HG03139 (cell line): Measurements from ENCODE around the gene TMEM204.

Experiments
- ATAC-seq: cut with Tn5 transposase; IDR thresholded peaks from one replicate; pipeline ENCODE4 v1.9.1; 2021; ENCODE audit not compliant: unreplicated experiment

Gene TMEM204

DNA sequence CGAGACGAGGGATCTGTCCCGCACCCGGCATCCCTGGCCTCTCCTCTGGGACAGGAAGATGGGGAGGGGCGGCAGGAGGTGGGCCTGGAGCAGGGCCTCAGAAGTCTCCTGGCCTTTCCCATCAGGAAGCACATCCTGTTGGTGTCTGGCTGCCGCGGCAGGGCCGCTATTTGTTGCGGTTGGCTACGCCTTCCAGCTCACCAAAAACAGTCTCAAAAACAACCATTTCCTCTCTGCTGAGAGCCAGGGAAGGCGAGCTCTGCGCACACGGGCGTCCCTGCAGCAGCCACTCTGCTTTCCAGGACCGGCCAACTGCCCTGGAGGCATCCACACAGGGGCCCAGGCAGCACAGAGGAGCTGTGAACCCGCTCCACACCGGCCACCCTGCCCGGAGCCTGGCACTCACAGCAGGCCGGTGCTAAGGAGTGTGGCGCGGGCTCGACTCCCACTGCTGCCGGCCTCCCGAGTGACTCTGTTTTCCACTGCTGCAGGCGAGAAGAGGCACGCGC, at the start of gene TMEM204:
Gene TMEM204 (plus strand): TSS at position 224 of the 509 bp plus-strand sequence. CDS start 610 bp downstream, outside the sequence.
- no peak for ATAC-seq

DNA sequence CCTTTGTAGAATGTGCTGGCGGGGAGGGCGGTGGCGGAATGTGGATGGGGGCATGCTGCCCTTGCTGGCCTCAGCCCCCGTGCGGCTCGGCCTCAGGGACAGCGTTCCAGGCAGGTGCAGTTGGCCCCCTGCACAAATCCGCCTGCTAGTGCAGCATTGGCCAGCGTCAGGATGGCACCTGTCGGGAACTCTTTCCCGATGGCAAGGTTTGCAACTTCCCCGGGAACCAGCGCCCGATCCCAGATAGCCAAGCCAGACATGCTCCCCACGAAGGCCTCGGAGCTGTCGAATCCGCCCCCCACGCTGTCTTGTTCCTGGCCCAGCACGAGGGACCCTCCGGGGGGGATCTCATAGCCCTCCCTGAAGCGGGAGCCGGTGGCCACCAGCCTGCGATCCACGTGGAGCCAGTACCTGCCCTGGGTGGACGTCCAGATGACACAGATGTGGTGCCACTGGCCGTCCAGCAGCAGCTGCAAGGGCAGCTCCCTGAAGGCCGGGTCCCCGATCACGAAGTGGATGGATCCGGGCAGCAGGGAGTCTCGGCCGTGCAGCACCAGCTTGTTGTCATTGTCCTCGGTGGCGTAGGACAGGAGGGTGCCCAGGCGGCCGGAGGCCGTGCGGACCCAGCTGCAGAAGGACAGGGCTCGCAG, 47.5 kb upstream of the TMEM204 start:
- no peak for ATAC-seq

DNA sequence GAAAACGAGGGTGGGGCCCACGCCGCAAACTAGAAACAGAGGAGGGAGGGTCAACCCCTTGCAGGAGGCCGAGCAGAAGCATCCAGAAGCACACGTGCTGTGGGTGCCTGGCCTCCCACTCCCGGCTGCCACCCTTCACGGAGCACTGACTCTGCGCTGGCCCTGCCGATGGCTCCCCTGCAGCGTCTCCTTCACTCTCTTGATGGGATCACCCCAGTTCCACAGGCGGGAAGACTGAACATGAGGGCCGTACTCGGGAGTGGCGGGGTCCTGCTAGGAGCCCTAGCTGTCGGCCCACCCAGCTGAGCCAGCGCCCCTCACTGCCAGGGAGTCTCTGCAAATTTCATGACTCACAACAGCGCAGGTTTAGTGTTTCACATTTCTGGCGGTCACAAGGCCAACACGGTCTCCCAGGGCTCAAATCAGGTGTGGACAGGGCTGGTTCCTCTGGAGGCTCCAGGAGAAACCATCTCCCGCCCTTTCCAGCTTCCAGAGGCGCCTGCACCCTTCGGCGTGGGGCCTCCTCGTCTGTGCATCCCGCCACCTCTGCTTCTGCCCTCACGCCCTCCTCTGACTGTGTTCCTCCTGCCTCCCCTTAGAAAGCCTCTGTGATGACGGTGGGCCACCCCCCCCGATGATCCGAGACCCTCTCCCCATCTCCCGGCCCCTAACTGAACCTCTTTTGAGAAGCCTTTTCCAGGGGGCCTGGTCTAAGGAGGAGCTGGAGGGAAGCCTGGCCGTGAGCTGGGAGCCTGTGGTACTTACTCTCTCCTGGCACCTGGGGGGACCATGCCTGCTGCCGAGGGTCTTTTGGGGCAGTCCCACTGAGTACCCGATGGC, 46.7 kb upstream of the TMEM204 start:
- no peak for ATAC-seq

DNA sequence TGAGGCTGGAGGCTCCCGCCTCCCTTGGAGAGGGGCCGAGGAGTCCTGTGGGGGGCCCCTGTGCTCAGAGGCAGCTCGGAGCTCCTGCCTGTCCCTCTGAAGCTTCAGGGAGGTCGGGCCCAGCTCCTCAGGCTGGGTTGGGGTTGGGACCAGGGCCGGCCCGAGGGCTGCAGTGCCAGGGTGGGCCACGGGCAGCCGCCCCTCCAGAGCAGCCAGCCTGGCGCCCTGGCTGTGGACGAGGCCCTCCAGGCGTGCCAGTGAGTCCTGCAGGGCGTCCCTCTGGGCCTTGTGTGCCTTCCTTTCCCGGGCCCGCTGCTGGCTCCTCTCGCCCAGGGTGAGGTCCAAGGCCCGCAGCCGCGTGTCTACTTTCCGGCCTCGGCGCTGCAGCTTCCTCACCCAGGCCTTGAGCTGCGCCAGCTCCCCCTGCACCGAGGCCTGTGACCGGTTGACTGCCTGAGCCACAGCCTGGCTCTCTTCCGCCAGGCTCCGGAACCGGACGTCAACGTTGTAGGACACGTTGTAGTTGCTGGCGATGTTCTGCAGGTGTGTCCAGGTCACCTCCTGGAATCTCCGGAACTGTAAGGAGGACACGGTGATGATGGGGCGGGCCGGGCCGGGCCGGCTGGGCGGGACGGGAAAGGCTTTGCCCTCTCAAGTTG, 45.9 kb upstream of the TMEM204 start:
- no peak for ATAC-seq

DNA sequence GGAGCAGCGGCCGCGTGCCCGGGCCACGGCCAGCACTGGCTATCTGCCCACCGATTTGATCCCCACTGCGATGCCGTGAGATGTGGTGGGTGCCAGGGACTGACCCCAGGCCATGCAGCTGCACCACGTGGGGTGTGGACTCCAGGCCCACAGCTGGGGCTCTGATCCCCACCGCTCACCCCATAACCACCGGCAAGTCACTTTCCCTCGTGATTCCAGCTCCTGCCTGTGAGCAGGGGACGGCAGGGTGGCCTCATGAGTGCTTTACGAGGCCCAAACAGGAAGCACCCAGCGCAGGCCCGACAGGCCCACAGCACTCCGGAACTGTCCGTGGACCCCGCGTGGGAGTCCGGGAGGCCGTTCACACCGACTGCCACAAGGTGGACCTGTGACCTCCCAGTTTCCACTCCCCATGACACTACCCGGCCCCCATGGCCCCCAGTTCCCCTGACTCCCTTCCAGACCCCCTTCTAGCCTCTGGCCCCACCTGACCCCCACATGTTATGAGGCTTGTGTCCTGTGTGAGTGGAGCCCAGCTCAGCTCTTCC, 45.3 kb upstream of the TMEM204 start:
- ATAC-seq = no peak

DNA sequence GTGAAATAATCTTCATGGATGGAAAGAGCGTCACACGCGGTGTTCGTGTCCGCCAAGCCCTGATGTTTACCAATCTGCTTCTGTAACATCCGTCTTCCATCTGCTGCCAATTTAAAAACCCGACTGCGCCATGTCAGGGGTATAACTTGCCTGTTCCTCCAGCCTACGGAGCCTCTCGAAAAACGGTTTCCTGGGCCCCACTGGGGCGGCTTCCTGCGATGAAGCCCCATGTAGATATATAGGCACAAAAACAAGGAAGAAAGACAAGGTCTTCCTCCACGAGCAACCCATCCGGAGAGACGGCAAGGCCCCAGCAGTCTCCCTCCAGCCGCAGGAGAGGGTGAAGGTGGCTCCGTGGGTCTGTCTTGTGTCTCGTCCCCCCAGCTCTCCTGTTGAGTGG, 44.8 kb upstream of the TMEM204 start, which contains the start of gene PTX4:
Gene PTX4 (minus strand): TSS at position 326 of the 400 bp plus-strand sequence. CDS start 35 bp downstream, at position 291.
- ATAC-seq = no peak

DNA sequence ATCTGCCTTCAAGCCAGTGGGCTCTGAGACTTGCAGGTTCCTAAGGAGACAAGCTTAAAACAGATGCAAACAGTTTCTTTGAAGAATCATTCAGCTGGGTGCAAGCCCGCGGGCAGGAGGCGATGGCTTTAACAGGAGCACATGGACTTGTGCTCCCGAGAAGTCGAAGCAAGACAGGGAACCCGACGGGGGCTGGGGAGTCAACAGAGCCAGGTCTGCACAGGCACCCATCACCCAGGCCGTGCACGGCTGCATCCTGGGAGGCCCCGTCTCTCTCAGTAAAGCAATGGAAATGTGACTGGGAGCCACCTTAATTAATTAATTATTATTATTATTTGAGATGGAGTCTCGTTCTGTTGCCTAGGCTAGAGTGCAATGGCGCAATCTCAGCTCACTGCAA, 44.4 kb upstream of the TMEM204 start:
- no peak for ATAC-seq

DNA sequence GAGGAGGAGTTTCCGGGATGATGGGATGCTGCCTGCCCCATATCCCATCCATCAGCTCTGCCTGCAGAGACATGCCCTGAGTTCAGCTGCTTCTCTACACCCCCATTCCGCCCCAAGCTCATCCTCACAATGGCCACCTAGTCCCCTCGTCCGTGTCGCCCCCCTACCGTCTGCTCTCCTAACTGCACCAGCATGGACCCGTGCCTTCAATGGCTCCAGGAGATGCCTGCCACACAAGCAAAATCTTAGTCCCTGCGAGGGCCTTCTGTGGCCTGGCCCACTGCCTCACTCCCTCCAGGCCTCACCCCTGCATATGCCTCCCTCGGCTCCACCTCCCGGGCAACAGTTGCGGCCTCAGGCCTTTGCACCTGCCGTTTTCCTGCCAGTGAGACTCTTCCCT, 42.1 kb upstream of the TMEM204 start:
- ATAC-seq = no peak

DNA sequence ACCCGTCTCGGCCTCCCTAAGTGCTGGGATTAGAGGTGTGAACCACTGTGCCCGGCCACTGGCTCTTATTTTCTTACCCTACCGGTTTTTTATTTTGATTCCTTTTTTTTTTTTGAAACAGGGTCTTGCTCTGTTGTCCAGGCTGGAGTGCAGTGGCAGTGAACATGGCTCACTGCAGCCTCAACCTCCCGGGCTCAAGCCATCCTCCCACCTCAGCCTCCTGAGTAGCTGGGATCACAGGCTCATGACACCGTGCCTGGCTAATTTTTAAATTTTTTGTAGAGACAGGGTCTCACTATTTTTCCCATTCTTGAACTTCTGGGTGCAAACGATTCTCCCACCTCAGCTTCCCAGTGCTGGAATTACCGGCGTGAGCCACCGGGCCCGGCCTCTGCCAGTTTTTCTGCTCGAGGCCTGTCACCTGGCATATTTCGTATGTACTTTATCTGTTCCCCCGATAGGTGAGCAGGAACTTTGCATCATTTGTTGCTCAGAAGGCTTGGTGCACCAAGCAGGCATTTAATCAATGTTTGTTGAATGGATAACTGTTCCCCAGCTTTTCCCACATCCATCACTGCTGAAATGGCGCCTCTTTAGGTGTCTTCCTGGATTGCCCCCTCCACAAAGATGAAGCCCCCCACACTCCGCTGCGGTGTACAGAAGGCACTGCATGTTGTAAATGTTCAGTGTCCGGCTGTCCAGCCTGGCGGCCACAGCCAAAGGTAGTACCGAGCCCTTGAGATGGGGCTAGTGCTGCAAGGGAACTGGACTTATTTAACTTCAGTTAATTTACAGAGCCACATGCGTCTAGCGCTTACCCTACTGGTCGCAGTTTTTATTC, 41.2 kb upstream of the TMEM204 start:
- ATAC-seq = no peak

DNA sequence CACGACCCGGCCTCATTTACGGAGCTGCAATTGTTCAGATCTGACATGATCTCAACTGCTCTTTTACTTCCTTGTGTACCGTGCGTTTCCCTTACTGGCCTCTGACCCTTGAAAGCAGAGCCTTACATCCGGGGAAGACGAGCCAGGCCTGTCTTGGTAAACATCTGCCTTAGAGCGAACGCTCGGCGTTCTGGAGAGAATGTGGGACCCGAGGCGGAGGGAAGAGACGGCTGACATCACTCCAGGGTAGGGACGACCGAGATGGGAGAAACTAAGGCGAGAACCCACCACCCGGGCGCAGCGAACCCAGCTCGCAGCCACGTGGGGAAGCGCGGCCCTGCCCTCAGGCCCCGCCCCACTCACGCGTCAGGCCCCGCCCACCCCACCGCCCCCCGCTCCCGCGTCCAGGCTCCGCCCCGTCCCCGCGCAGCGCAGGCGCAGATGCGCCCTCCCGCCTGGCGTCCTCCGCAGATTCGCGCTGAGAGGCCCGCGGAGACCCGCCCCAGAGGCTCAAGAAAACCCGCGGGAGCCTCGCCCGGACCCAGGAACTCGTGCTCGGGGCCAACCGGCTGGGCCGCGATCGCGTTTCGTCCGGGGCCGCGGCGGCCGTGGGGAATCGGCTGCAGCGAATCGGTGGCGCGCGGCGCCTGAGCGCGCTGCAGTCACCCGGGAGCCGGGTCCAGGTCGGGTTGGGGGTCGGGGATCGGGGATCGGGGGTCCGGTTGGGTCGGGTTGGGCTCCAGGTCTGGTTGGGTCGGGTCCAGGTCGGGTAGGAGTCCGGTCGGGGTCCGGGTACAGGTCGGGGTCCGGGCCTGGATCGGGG, 40.3 kb upstream of the TMEM204 start, which contains the start of gene TELO2:
Gene TELO2 (plus strand): TSS at position 438 of the 823 bp plus-strand sequence. CDS start 922 bp downstream, outside the sequence.
- peak; percentile 58 for ATAC-seq

DNA sequence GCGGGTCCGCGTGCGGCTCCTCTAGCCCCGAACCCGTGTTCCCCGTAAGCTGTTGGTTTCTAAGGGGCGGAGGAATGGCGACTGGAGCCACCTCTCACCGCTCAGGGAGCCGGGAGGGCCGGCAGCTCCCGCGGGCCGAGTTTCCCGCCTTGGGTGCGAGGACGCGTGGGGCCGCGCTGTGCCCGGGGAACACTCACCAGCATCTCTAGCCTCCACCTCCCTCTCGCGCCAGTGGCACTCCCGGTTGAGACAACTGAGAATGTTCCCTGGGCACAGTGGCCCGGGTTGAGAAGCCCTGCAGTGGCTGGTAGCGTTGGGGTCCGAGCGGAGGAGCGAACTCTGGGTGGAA, 39.7 kb upstream of the TMEM204 start:
- no peak for ATAC-seq

DNA sequence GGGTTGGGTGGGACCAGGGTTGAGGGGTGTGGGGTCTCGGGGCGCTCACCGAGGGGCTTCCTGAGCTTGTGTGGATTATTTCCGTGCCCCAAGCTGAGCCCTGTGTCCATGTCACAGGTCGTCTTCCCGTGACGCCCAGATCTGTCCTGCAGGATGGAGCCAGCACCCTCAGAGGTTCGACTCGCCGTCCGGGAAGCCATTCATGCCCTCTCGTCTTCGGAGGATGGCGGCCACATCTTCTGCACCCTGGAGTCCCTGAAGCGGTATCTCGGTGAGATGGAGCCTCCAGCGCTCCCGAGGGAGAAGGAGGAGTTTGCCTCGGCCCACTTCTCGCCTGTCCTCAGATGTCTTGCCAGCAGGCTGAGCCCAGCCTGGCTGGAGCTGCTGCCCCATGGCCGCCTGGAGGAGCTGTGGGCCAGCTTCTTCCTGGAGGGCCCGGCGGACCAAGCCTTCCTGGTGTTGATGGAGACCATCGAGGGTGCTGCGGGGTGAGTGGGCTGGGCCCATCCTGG, 39.3 kb upstream of the TMEM204 start:
- ATAC-seq = no peak

DNA sequence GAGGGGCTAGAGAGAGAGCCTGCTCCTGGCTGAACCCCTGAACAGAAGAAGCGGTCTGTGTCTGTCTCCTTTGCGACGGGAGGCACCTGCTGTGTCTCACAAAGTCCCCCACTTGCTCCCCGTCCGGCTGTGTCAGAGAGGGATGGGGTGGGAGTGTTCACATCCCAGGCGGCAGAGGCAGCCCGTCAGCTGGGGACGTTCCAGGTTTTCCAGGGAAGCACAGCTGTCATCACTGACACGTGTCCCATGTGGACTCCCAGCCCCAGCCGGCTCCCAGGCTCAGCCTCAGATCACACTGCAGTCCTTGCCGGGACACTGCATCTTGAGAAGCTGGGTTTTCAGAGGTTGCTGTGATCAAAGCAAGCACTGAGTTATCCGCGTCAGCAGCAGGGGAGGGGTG, 38.8 kb upstream of the TMEM204 start:
- ATAC-seq = no peak

DNA sequence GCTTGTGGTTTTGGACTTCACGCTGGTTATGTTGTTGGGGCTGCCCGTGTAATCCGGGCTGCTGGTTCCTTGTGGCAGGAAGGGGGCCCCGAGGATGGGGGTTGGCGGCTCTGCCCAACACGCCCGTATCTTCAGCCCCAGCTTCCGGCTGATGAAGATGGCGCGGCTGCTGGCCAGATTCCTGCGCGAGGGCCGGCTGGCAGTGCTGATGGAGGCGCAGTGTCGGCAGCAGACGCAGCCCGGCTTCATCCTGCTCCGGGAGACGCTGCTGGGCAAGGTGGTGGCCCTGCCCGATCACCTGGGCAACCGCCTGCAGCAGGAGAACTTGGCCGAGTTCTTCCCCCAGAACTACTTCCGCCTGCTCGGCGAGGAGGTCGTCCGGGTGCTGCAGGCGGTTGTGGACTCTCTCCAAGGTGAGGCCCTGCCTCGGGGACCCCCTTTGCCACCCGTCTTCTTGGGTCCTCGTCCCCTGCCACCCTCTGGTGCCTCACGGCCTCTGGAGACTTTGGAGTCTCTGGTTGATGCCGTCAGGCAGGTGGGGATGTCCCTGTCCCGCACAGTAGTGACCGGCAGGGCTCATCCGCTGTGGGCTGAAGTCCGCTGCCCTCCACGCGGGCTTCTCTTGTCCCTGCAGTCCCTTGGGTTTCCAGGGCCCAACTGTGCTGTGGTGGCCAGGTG, 38.1 kb upstream of the TMEM204 start:
- ATAC-seq = no peak

DNA sequence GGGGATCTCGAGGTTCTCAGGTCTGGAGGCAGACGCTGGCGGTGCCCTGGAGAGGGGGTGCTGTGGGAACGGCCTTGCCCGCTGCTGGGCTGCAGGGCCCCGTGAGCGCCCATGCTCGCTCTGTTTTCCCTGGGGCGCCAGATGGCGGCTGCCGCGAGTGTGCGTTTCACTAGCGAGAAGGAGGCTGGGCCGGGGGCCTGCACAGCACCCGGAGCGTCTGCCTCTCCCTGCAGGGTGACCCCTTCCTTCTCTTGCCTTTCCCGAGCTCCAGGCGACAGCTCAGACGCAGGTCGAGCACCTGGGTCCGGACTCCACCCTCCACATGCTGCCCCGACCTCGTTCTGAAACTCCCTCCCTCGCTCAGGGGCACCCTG, 37.6 kb upstream of the TMEM204 start:
- no peak for ATAC-seq

DNA sequence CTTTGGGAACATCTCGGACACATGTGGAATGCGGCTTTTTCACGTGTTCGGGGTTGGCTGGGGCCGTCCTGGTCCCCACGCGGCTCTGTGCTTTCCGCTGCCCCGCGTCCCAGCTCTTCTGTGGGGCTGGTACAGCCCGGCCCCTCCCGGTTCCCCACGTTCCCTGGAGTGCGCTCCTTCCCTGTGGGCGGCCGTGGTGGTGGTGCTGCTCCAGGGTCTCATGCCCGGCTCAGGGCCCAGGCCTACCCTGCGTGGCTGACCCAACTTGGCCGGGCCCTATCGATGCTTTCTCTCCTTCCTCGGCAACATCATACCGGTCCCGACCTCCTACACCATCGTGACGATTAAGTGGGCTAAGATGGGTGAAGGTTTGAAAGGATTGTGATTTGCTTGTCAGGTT, 37.0 kb upstream of the TMEM204 start:
- ATAC-seq = no peak

DNA sequence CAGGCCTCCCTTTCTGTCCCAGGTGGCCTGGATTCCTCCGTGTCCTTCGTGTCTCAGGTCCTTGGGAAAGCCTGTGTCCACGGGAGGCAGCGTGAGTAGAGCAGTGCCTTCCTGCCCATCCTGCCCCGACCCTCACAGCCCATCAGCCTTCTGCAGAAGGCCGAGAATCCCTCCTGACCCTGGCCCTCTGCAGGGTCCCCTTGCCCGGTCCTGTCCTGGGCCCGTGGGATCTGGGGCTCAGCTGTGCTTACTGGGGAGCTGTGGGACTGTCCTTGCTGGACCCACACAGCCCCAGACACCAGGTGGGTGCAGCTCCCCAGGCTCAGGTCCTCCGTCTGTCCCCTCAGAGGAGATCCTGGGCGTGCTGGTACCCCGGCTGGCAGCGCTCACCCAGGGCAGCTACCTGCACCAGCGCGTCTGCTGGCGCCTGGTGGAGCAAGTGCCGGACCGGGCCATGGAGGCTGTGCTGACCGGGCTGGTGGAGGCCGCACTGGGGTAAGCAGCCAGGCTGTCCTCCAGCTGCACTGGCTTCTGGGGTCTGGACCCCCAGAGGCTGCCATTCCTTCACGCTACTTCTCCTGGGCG, 36.4 kb upstream of the TMEM204 start:
- no peak for ATAC-seq

DNA sequence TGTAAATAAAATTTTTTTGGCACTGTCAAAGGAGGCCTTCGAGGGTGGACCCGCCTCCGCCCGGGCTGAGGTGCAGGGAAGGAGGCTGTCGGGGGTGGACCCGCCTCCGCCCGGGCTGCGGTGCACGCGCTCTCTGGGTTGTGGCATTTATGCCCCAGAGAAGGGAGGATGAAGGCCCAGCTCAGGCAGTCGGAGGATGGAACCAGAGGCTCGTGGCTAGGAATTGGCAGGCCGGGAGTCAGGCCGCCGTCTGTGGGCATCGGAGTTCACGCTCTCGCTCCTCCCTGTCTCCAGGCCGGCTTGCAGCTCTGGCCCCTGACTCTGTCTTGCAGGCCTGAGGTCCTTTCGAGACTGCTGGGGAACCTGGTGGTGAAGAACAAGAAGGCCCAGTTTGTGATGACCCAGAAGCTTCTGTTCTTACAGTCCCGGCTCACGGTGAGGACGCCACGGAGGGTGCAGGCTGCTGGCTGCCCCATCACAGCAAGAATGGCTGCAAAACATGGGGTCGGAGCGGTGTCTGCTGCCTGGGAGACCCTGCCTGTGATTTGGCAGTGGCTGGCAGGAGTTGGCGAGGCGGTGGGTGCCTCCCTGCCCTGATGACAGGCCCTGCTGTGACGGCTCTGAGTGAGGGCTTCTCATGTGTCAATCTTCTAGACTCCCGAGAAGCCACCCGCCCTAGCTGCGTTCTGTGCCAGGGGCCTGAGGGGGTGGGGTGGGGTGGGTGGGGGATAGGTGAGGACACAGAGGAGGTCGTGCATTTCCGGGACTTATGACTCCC, 34.4 kb upstream of the TMEM204 start:
- no peak for ATAC-seq
